Measurements from ENCODE around the gene PAPLN.

Gene PAPLN

DNA sequence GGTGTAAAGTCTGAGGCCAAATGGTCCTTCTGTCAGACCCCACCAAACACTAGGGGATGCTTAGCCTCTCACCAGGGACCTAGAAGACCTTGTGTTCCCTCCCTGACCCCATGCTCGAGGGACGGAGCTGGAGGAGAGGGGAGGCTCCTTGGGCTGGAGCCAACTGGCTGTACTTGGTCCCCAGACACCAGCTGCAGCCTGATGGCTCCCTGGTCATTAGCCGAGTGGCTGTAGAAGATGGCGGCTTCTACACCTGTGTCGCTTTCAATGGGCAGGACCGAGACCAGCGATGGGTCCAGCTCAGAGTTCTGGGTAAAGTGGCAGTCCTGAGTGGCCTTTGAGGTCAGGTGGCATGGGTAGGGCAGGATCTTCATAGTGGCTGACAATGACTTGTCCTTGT, 29.0 kb downstream of the PAPLN start:
- TF ChIP-seq CTCF (IDR thresholded peaks at IDR 0.05; ENCODE audit: low read depth, low read length): no peak
- DNase-seq (ENCODE audit: extremely low read depth, low read depth): no peak

GRCh38 chr14:73267474-73267873, 30.2 kb downstream of the PAPLN start:
- no peak for DNase-seq (ENCODE audit: extremely low read depth, low read depth)
- TF ChIP-seq CTCF (IDR thresholded peaks at IDR 0.05; ENCODE audit: low read depth, low read length): no peak

GRCh38 chr14:73269729-73270531, 32.6 kb downstream of the PAPLN start:
- no peak for DNase-seq (ENCODE audit: extremely low read depth, low read depth)

GRCh38 chr14:73272393-73272792, 35.1 kb downstream of the PAPLN start:
- no peak for DNase-seq (ENCODE audit: extremely low read depth, low read depth)
- no peak for TF ChIP-seq CTCF (IDR thresholded peaks at IDR 0.05; ENCODE audit: low read depth, low read length)

More at GRCh38 chr14:73269729-73270531, 32.6 kb downstream of the PAPLN start:
- no peak for TF ChIP-seq CTCF (IDR thresholded peaks at IDR 0.05; ENCODE audit: low read depth, low read length)

DNA sequence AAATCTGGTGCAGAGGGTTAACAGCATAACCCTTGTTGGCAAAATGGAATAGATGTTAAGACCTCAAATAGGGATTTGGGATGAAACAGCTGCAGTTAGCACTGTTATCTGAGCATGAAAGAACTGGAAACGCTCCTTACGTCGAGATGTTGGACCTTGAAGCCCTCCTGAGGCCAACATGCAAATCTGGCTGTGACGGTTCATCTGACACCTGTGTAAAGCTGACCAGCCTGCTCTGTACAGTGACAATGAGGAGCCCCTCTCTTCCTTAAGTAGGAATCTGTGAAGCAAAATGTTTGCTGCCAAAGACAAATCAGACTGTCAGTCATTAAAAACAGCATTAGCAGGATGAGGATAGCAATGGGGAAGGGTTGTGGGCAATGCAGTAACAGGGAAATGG, 36.5 kb downstream of the PAPLN start:
- no peak for TF ChIP-seq CTCF (IDR thresholded peaks at IDR 0.05; ENCODE audit: low read depth, low read length)
- DNase-seq (ENCODE audit: extremely low read depth, low read depth): no peak

DNA sequence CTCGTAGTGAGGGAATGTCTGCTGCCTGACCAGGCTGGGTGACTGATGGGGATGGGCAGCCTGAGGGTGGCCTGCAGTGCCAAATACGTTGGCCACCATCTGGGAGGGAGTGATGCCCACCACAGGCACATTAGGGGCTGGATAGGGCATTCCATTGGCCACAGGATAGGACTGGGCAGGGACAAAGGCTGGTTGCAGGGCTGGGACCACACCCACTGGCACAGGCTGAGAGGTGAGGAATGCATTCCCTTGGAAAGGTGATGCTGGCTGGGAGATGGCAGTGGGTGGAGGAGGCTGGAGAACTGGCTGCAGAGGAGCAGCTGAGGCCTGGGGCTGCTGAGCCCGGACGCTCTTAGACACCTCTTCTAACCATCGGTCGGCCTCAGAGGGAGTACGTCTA, 39.5 kb downstream of the PAPLN start:
- no peak for TF ChIP-seq CTCF (IDR thresholded peaks at IDR 0.05; ENCODE audit: low read depth, low read length)
- no peak for DNase-seq (ENCODE audit: extremely low read depth, low read depth)

- TF ChIP-seq CTCF (IDR thresholded peaks at IDR 0.05; ENCODE audit: low read depth, low read length): no peak
- DNase-seq (ENCODE audit: extremely low read depth, low read depth): no peak
These were observed 40.1 kb downstream of the PAPLN start for GRCh38 chr14:73277376-73277775.
